COR-L47 (cell line): ENCODE results near the gene SEC22A.

Experiments
- DNase-seq: peaks from one replicate; lab custom pipeline; 2025; lab: John Stamatoyannopoulos, UW

Gene SEC22A

DNA sequence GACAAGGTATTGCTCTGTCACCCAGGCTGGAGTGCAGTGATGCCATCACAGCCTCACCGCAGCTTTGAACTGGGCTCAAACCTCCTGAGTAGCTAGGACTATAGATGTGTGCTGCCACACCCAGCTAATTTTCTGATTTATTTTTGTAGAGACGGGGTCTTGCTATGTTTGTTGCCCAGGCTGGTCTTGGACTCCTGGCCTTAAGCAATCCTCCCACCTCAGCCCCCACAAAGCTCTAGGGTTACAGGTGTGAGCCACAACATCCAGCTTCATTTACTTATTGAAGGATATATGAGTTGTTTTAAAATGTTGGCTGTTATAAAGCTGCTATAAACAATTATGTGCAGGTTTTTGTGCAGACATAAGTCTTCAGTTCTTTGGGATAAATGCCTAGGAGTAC, 62.2 kb downstream of the SEC22A start:
- DNase-seq: no peak

DNA sequence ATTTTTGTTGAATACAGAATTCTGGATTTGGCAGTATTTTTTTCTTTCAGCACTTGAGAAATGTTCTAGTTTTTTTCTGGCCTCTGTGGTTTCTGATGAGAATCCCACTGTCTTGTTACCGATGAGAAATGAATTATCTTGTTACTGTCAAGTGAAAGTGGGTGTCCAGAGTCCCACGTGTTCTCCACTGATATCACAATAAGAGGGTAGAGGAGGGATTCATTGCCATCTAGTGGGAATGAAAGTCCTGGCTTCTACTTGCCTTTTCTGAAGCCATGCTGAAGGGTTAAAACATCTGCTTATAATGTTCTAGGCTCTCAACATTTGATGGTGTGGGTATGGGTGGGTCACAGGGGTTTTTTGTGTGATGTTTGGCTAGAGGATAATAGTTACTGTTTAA, 66.1 kb downstream of the SEC22A start:
- no peak for DNase-seq

DNA sequence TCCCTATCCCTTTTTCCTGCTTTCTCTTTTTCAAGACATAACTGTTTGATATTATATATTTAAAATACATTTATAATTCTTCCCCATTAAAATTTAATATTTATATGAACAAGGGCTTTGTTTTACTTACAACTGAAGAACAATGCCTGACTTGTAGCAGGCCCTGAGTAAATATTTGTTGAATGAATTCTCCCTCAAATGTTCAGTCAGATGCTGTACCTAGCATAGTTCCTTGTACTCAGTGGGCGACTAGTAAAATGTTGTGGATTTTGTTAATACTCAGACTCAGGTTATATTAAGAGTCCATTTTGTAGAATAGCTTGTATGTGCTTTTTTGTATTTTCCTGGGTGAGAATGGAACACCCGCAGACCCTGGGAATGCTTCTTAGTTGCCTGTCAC, 69.1 kb downstream of the SEC22A start:
- no peak for DNase-seq

DNA sequence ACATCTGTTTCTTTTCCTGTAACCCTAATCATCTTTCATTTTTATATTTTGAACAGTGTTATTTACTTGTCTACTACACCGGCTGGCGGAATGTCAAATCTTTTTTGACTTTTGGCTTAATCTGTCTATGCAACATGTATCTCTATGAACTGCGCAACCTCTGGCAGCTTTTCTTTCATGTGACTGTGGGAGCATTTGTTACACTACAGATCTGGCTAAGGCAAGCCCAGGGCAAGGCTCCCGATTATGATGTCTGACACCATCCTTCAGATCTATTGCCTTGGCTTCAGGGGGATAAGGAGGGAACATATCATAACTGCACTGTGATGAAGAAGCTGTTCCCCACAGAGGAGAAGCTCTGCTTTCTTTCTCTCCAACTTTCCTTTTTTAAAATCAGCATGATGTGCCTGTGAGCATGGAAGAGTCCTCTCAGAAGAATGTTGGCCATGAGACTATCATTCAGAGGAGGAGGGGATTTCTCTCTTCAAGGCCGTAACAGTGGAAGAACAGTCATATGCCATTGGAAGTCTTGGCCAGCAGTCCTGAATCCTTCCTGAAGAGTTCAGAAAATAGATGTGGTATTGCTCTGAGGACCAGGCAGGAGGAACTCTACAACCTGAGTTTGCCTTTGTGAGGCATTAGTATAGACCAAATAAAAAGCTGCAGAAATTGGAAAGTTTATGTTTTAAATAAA, 69.9 kb downstream of the SEC22A start:
- DNase-seq: no peak

DNA sequence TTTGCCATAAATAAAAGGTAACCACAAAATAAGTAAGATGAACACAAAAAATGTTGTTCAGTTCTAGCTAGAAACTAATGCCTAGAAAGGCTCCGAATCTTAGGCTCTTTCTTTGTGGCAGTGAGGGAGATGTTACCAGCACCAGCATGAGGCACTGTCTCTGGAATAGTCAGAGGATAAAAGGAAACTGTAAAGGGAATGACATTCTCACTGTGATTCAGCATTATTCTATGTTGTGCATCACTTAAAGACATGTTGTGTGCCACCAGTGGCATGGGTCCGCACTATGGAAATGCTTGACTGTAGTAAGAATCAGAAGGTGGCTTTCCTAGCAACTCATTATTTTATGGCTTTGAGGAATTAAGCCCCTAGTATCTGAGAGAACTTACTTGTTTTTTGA, 70.8 kb downstream of the SEC22A start:
- no peak for DNase-seq

DNA sequence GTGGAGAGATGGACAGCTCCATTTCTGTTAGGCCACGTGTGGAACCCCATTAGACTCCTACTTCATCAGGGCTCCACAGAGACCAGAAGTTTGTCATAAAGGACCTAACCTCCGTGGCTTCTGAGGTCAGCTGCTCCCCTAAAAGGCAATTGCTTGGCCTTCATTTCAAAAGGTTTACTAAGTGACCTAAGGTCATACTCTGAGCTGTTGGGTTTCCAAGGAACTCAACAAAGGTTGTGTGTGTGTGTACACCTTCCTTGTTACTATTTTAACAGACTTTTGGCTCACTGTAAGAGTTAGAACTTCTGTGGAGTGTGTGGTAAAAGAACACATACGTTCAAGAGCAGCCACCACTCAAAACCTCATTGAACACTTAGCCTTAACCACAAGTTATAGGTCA, 73.9 kb downstream of the SEC22A start:
- no peak for DNase-seq

DNA sequence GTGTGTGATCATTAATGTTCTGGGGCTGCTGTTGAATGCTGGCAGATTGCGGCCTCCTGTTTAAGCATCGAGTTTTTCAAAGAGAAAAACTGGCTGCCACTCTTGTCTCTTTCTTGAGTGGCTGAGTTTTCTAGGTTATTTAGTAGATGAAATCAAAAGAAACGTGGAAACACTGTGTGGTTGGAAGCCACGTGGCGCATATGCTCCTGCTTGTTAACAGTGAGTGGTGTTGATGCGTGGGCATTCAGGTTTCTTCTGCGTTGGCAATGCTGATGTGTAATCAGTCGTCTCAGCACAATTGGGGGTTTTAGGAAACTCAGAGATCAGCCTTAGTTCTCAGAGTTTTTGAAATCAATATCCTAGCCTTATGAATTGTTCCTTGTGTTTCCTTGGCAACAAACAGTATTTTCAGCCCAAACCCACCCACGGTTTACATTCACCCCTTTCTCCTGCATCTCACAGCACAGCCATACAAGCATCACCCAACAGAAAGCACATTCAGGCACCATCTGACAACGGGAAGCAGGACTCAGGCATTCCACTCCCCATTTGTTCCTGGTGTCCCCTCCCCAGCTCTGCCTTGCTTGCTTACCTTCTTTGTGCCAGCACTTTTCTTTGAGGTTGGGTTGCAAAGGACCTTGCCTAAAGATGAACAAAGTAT, 74.7 kb downstream of the SEC22A start:
- no peak for DNase-seq

DNA sequence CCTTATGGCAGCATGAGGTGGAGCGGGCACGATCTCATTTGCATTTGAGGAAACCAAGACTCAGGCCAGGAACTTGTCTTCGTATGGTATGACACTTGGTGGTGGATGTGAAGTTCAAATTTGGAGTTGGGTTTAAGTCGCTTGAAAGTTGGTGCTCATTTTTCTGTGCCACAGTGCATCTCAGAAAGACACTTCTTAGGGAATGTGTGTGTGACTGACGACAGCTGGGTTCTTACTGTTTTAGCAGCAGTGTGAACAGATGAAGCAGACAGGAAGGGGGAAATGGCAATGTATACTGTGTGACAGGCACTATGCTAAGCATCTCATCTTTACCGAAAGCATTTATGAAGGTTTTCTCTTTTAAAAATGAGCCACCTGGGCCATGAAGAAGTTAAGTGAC, 75.4 kb downstream of the SEC22A start:
- DNase-seq: no peak

DNA sequence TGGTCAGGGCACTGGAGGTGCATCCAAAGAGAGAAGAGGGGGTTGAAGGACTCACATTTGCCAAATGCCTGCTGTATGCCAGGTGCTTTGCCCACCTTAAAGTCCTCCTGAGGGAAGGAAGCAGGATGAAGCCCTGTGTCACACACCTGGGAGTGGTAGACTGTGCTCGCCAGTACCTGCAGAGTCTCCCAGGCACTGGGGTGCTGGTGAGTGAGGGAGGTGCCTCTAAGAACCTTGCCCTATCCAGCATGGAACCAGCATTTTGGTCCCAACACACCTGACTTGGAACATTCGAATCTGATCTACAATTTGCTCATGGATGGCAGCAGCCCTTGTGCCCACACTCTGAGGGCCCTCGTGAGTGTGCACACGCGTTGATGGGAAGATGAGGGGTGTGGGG, 76.7 kb downstream of the SEC22A start:
- DNase-seq: no peak

DNA sequence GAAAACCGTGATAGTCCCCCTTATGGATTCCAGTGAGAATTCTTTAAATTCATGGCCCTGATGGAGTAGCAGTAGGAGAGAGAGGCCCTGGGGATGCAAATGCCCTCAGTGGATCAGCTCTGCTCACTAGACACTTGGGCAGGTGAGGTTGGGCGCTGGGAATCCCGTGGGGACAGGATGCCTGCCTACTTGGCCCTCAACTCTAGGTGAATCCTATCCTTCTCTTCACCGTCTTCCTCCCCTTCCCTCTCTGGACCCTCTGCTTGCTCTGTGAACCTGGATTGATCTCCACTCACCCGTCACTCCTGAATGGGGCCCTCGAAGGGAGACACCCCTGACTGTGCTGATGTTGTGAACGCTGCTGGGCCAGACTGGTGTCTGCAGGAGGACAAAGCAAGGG, 77.4 kb downstream of the SEC22A start:
- DNase-seq: no peak

DNA sequence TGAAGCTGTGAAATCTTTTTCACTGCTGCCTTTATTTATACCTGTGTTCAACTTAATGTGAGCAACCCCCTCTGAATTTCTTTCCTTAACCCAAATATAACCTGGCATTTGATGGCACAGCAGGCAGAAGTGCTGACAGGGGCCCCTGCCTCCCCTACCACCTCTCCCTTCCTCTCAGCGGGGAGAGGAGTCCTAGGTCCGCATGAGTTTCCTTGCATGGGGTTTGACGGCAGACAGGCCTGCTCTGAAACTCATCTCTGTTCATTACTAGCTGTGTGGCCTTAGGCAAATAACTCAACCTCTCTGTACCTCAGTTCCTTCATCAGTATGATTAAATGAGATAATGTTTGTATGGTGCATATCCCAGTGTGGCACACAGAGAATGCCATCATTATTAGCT, 79.7 kb downstream of the SEC22A start:
- DNase-seq: no peak

DNA sequence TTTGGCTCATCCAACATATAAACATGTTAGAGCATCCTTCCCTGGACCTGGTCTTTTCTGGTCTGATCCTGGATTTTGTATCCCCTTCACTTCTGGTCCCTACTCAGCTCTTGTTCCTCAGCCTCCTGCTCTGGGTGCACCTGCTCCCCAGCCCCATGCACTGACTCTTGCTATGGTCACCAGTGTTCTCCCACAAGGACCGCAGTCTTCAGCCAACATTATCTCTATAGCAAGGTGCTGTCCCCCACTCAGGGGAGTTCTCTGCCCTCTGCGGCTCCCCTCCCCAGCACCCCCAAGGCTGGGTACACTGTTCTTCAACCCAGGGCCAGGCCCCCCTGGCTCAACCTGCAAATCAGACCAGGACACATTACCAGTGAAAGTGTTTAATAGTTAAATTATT, 80.2 kb downstream of the SEC22A start:
- no peak for DNase-seq

DNA sequence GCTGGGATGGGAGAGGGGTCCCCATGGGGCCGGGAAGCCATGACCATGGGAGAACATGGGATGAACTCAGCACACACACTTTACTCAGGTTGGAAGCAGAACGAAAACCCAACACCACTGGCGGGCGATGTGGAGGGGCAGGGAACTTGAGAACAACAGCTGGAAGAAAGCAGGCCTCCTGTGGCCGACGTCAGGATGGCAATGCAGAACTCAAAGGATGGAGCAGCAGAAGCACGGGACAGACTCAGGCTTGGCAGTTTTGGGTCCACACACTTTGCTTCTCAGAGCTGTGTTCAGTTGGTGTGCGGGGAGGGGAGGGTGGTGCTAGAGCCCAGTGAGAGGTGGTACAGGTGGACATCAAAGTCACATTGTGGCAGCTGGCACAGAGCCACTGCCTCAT, 80.7 kb downstream of the SEC22A start:
- no peak for DNase-seq

DNA sequence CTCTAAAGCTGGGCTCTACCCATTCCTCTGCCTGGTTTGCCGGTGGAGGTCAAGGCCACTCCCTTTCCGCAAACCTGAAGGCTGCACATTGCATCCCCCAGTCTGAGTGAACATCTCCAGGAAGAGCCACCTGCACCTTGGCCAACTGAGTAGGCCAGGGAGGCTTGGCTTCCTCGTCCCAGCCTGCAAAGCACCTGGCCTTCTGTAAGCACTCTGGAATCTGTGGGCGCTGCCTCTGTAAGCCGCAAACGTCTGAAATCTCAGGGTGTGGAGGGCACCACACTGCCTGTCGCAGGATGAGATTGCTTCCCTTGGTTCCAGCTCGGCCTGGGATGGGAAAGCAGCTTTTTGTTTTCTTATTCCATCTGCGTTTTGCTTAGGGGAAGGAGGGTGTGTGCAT, 81.3 kb downstream of the SEC22A start:
- DNase-seq: no peak

DNA sequence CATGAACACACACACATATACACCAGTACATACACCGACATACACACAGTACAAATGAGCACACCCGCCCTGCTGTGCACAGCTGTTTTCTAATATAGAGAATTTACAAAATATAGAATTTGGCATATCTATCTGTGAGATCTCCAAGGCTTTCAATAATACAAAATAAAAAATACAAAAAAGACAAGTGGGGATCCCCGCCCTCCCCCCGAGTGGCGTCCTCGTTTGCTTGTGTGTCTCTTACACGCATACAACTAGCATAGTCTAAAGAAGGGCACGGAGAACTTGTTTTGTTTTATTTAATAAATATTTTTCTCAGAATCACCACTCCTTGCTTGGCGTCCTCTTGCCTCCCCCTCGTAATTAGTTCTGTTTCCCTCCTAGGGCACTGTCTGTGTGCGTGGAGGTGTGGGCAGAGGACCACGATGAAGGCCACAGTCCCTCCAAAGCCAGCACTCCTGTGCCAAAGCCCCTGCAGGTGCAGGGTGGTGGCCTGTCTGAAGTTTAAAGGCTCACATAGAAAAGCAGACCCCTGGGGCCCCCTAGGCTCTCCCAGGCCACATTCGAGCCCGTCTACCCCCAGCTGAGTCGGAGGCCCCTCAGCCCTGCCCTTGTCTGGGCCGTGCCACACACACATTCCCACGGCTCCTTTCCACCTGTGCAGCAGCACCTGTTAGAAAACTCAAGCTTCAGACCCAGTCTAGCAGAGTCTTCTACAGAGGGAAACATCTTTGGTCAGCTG, 82.1 kb downstream of the SEC22A start:
- no peak for DNase-seq

DNA sequence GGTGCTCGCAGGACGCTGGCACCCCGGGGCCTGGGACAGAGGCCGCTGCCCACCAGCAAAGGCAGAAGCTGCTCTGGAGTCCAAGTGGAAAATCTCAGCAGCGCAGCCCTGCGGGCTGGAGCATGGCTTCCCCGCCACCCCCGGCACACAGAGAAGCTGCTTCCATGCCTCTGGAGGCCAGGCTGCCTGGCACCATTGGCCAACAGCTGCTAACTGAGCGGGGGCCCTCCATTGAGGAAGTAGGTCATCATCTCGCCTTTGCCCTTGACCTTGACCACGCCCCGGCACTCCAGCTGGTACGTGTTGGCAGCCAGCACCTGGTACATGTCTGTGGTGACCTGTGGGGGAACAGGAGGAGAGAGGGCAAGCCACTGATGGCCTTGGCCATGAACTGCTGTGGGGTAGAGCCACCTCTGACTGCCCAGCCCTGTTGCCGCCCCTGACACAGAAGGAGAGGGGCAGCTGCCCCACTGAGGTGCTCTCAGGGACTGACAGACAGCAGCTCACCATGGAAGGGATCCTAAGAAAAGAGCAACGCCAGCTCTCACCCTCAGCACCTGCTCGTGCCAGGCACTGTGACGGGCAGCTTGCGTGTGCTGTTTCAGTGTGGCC, 82.8 kb downstream of the SEC22A start:
- DNase-seq: no peak

DNA sequence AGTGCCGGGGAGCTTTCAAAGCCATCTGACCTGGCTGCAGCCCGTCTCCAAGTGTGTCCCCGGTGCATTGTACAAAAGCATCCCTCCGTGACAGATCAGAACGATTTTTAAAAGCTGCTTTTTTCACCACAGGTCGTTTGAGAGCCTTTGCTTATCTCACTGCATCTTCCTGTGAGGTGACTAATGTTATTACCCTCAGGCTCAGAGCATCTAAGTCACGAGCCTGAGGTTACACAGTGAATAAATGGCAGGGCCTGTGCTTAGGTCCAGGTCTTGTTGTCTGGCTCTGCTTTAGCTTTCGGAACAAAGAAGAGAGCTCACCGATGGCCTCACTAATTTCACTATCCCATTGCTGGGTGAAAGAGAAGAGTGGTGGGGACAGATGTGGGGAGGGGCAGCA, 83.3 kb downstream of the SEC22A start:
- no peak for DNase-seq

DNA sequence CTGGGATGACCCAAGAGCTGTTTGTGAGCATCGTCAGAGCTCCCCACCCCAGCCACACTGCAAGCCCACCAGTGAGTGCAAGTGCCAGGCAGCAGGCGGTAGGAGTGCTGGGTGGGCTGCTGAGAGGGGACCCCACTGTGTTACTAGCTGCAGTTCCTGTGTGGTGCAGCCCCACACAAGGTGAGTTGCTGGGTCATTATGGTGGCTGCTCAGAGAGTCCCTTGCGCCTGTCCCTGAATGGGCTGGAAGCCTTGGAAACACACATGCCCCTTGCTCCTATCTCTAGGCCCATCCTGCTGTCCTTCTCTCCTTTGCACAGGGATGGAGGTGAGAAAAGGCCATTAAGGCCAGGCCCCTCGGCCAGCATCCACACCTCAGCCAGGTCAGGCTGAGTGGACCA, 83.7 kb downstream of the SEC22A start:
- no peak for DNase-seq

DNA sequence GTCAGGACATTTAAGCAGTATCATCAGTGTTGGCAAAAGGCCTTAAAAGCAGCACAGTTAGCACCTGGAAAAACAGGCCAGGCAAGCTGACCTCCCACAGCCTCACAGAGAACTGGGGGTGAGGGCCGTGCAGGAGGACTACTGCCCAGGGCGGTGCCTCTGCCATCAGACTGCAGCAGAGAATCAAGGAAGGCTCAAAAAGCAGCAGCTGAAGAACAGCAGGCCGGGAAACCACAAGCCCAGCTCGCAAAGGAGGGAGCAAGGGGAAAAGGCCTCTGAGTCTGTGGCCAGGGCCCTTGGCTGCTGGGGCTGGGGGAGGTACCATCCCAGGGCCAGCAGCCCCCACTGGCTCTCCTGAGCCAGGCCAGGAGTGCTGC, 84.2 kb downstream of the SEC22A start:
- no peak for DNase-seq

DNA sequence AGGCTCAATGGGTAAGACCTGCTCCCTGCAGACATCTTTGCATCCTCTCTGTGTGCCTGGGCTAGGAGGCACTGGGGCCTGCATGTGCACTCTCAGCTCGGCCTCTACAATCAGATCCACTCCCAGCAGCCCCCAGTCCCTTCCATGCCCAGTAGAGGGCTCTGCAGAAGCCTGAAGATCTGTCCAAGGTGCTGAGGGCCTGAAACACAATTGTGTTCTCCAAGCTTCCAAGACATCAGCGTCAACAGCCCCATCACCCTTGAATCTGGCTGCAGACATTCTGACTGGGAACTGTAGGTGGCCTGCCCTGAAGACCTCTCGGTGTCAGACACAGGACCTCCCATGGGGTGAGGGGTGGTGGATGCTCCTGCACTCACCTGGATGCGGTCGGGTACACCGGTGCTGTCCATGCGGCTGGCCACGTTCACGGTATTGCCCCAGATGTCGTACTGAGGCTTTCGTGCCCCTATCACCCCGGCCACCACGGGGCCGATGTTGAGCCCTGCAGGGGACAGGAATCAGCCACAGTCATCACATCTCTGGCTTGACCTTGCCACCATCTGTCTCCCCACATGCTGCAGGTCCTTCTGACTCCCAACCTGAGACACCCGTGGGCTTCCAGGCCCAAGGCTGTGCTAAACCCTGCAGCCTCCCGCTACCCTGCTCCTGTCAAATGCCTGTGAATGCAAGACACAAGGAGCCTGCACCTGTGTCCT, 84.7 kb downstream of the SEC22A start:
- peak; percentile 28 for DNase-seq

DNA sequence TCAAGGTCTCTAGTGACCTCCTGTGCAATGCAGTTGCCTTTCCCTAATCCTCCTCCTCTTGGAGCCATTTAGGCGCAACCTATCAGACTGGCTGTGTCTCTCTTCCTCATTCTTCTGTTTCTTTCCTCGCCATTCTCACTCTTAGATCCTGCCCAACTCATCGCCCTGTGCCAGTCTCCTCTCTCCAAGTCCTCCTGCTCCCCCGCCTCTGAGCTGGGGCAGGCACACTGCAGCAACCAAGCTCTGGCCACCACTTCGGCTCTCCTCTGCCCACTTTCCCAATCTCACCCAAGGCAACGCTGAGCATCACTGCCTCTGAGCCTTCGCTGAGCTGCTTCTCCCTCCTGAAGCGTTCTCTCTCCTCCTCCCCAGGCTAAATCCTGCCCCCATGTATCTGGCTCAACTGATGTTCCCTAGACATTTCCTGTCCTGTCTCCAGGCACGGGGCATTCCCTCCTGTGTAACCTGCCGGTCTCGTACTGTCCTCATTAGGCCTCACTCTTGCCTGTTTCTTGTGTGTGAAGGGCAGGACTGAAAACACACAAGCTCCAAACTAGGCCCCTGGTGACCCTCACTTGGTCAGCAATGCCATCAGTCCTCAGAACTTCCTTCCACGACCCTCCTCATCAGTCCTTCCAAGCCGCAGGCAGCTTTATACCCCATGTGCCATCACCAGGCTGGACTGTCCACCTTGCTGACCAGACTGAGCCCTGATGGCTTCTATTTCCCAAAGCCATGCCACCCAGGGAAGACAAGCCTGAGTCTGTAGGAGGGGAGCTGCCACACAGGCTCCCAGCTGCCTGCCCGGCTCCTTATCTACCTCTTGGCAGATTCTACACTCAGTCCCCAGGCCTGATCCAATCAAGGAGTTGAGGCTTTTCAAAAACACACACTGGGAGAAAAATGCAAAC, 85.6 kb downstream of the SEC22A start:
- no peak for DNase-seq
